ENCODE measurements around the gene GPR160.

GRCh38 chr3:170117134-170117533 lies 79.3 kb downstream of the GPR160 start:
- no peak for TF ChIP-seq CTCF (IDR thresholded peaks at IDR 0.05)
- no peak for TF ChIP-seq POLR2AphosphoS5 (IDR thresholded peaks at IDR 0.05)

All from stomach (tissue), 4 donors.